Rectal smooth muscle tissue (tissue), 1 donor: ENCODE measurements around the gene GEMIN5.

Experiments
- H3K27ac ChIP-seq: one replicate; pipeline ENCODE4 v1.7.0; 2013; ENCODE audit warnings: low read depth, low read length, inconsistent platforms
- H3K27me3 ChIP-seq: one replicate; pipeline ENCODE4 v1.7.0; 2013; ENCODE audit warnings: low read length; ENCODE audit not compliant: control insufficient read depth, insufficient read depth
- H3K36me3 ChIP-seq: one replicate; pipeline ENCODE4 v1.7.0; 2013; ENCODE audit warnings: low read length; ENCODE audit not compliant: control insufficient read depth, insufficient read depth
- H3K4me1 ChIP-seq: one replicate; pipeline ENCODE4 v1.7.0; 2013; ENCODE audit warnings: low read length; ENCODE audit not compliant: control insufficient read depth, insufficient read depth
- H3K4me3 ChIP-seq: one replicate; pipeline ENCODE4 v1.7.0; 2013; ENCODE audit warnings: low read length
- H3K9ac ChIP-seq: one replicate; pipeline ENCODE4 v1.7.0; 2013; ENCODE audit warnings: low read length

GEMIN5 gene

GRCh38 chr5:154896562-154897165 lies 41.3 kb downstream of the GEMIN5 start:
- Histone ChIP-seq H3K4me1 (no peaks in the 10 kb centered on the region), H3K4me3 (no peak overlapping the region), H3K36me3 (peaks cover 36% of the 10 kb centered on the region), H3K27ac (no peak overlapping the region), H3K9ac (no peak overlapping the region), H3K27me3 (no peaks in the 10 kb centered on the region)

- H3K9ac ChIP-seq: no peak overlapping the region
- H3K36me3 ChIP-seq: peaks cover 36% of the 10 kb centered on the region
- no peak overlapping the region for H3K4me3 ChIP-seq
- H3K27ac ChIP-seq: no peak overlapping the region
- H3K27me3 ChIP-seq: no peaks in the 10 kb centered on the region
- no peaks in the 10 kb centered on the region for H3K4me1 ChIP-seq
Observed at GRCh38 chr5:154895606-154896561, 42.1 kb downstream of the GEMIN5 start.

- no peaks in the 10 kb centered on the region for H3K27me3 ChIP-seq
- H3K9ac ChIP-seq: no peak overlapping the region
- no peak overlapping the region for H3K4me3 ChIP-seq
- no peak overlapping the region for H3K27ac ChIP-seq
- no peaks in the 10 kb centered on the region for H3K4me1 ChIP-seq
- H3K36me3 ChIP-seq: peaks cover 35% of the 10 kb centered on the region
Observed at GRCh38 chr5:154893381-154893780, 44.6 kb downstream of the GEMIN5 start.

- H3K27ac ChIP-seq: no peak overlapping the region
- H3K9ac ChIP-seq: no peak overlapping the region
- no peak overlapping the region for H3K4me3 ChIP-seq
- no peaks in the 10 kb centered on the region for H3K27me3 ChIP-seq
- H3K36me3 ChIP-seq: peaks cover 41% of the 10 kb centered on the region
- H3K4me1 ChIP-seq: no peaks in the 10 kb centered on the region
Observed at GRCh38 chr5:154892369-154892771, 45.6 kb downstream of the GEMIN5 start.

- Histone ChIP-seq H3K4me3 (no peak overlapping the region), H3K27me3 (no peaks in the 10 kb centered on the region), H3K9ac (no peak overlapping the region), H3K4me1 (no peaks in the 10 kb centered on the region), H3K36me3 (peaks cover 32% of the 10 kb centered on the region), H3K27ac (no peak overlapping the region)
Observed at GRCh38 chr5:154885439-154885838, 52.6 kb downstream of the GEMIN5 start.

- no peaks in the 10 kb centered on the region for H3K4me1 ChIP-seq
- H3K27me3 ChIP-seq: no peaks in the 10 kb centered on the region
- no peak overlapping the region for H3K4me3 ChIP-seq
- H3K27ac ChIP-seq: no peak overlapping the region
- peaks cover 29% of the 10 kb centered on the region for H3K36me3 ChIP-seq
- no peak overlapping the region for H3K9ac ChIP-seq
Observed at GRCh38 chr5:154884424-154884823, 53.6 kb downstream of the GEMIN5 start.

GRCh38 chr5:154881986-154882385 lies 56.0 kb downstream of the GEMIN5 start:
- no peaks in the 10 kb centered on the region for H3K27me3 ChIP-seq
- H3K4me3 ChIP-seq: no peak overlapping the region
- H3K9ac ChIP-seq: no peak overlapping the region
- no peaks in the 10 kb centered on the region for H3K4me1 ChIP-seq
- H3K27ac ChIP-seq: no peak overlapping the region
- peaks cover 17% of the 10 kb centered on the region for H3K36me3 ChIP-seq

GRCh38 chr5:154878642-154879335 lies 59.2 kb downstream of the GEMIN5 start:
- Histone ChIP-seq H3K9ac (no peak overlapping the region), H3K4me3 (no peak overlapping the region), H3K36me3 (peaks cover 15% of the 10 kb centered on the region), H3K27me3 (no peaks in the 10 kb centered on the region), H3K4me1 (no peaks in the 10 kb centered on the region), H3K27ac (no peak overlapping the region)

- Histone ChIP-seq H3K4me1 (no peaks in the 10 kb centered on the region), H3K4me3 (no peak overlapping the region), H3K36me3 (peaks cover 36% of the 10 kb centered on the region), H3K27ac (no peak overlapping the region), H3K27me3 (no peaks in the 10 kb centered on the region), H3K9ac (no peak overlapping the region)
Observed at GRCh38 chr5:154873791-154874331, 64.2 kb downstream of the GEMIN5 start.

- H3K36me3 ChIP-seq: peaks cover 36% of the 10 kb centered on the region
- no peak overlapping the region for H3K4me3 ChIP-seq
- no peaks in the 10 kb centered on the region for H3K4me1 ChIP-seq
- no peak overlapping the region for H3K9ac ChIP-seq
- no peaks in the 10 kb centered on the region for H3K27me3 ChIP-seq
- no peak overlapping the region for H3K27ac ChIP-seq
Observed at GRCh38 chr5:154871734-154872133, 66.3 kb downstream of the GEMIN5 start.

GRCh38 chr5:154868702-154869101 lies 69.3 kb downstream of the GEMIN5 start:
- Histone ChIP-seq H3K27me3 (no peaks in the 10 kb centered on the region), H3K4me3 (no peak overlapping the region), H3K4me1 (no peaks in the 10 kb centered on the region), H3K36me3 (peaks cover 25% of the 10 kb centered on the region), H3K27ac (no peak overlapping the region), H3K9ac (no peak overlapping the region)

- H3K9ac ChIP-seq: no peak overlapping the region
- peaks cover 15% of the 10 kb centered on the region for H3K36me3 ChIP-seq
- no peak overlapping the region for H3K4me3 ChIP-seq
- H3K4me1 ChIP-seq: no peaks in the 10 kb centered on the region
- H3K27ac ChIP-seq: no peak overlapping the region
- no peaks in the 10 kb centered on the region for H3K27me3 ChIP-seq
Observed at GRCh38 chr5:154866841-154867240, 71.2 kb downstream of the GEMIN5 start.
